Measurements from ENCODE around the gene SLC17A4. TPM values are rescaled to one million over a fixed set of nuclear protein-coding genes. Genes with fewer than 3 reads are reported as not detected.

SLC17A4 gene
- total and polyA plus RNA-seq, 8 donors = 0.04 TPM; not detected in 7

GRCh38 chr6:25730907-25731306 is 23.6 kb upstream of the SLC17A4 start:
- Histone ChIP-seq H3K27ac (no peak overlapping the region), H3K9me3 (no peaks in the 10 kb centered on the region), H3K36me3 (no peaks in the 10 kb centered on the region), H3K27me3 (peaks cover 4 to 42% of the 10 kb centered on the region in 2 donors), H3K4me3 (no peak overlapping the region), H3K4me1 (no peaks in the 10 kb centered on the region)
- ATAC-seq (no peak), DNase-seq (no peak)
- intact Hi-C loops (cut with DNase I) = no loop called here
- no peak for TF ChIP-seq CTCF (IDR thresholded peaks at IDR 0.05)

GRCh38 chr6:25731721-25732120 is 22.8 kb upstream of the SLC17A4 start:
- ATAC-seq (no peak), DNase-seq (no peak)
- Histone ChIP-seq H3K4me1 (no peaks in the 10 kb centered on the region), H3K27ac (no peak overlapping the region), H3K9me3 (peaks cover 0 to 2% of the 10 kb centered on the region in 2 donors), H3K36me3 (no peaks in the 10 kb centered on the region), H3K27me3 (peaks cover 4 to 47% of the 10 kb centered on the region in 2 donors), H3K4me3 (no peak overlapping the region)
- intact Hi-C loops (cut with DNase I) = no loop called here
- TF ChIP-seq CTCF (IDR thresholded peaks at IDR 0.05) = no peak

- H3K4me3 ChIP-seq = no peak overlapping the region
- H3K9me3 ChIP-seq = peaks cover 0 to 11% of the 10 kb centered on the region in 2 donors
- H3K27ac ChIP-seq = no peak overlapping the region
- peaks cover 9 to 47% of the 10 kb centered on the region in 2 donors for H3K27me3 ChIP-seq
- DNase-seq (peak in 1 of 4 donors; percentile 60), ATAC-seq (no peak)
- no peaks in the 10 kb centered on the region for H3K36me3 ChIP-seq
- intact Hi-C loops (cut with DNase I) = no loop called here
- H3K4me1 ChIP-seq = no peaks in the 10 kb centered on the region
- TF ChIP-seq CTCF (IDR thresholded peaks at IDR 0.05) = no peak
Measured at GRCh38 chr6:25732468-25733198, 21.9 kb upstream of the SLC17A4 start.

DNA sequence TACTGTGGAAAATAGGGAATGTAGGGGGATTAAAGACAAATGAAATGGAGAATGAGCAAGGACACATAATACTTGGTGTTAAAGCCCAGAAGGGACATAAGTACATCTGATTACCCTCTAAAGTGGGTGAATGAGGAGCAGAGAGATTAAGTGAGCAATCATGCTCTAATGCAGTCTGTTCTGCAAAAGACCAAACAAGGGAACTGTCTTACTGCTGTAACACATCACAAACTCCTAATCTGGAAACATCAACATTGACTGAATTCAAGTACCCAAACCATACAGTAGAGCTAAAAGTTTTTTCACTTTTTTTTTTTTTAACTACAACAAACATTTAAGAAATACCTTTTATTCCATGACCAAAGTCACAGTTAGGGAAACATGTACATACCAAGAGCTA is 19.3 kb upstream of the SLC17A4 start:
- DNase-seq = peak in 2 of 4 donors; percentile 40 to 42
- TF ChIP-seq CTCF (IDR thresholded peaks at IDR 0.05) = no peak
- intact Hi-C loops (cut with DNase I) = no loop called here

DNA sequence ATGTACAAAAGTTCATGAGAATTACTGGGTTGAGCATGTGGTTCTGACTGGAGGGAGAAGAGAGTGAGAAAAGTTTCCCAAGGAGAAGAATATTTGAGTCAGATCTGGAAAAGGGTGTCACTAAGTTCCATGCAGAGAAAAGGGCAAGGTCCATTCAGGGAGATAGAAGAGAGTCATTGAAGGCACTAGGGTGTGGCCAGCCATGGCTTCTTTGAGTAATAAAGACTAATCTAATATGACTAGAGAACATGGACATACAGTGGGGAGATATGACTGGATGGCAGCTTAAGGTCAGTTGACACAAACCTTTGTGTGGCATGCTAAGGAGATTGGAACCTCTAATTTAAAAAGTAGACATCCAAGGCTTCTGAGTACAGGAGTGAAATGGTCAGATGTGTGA is 10.7 kb upstream of the SLC17A4 start:
- ATAC-seq (no peak), DNase-seq (no peak)
- no peaks in the 10 kb centered on the region for H3K4me1 ChIP-seq
- TF ChIP-seq CTCF (IDR thresholded peaks at IDR 0.05) = no peak
- no peak overlapping the region for H3K27ac ChIP-seq
- no peaks in the 10 kb centered on the region for H3K36me3 ChIP-seq
- H3K9me3 ChIP-seq = no peaks in the 10 kb centered on the region
- intact Hi-C loops (cut with DNase I) = no loop called here
- H3K27me3 ChIP-seq = no peaks in the 10 kb centered on the region
- no peak overlapping the region for H3K4me3 ChIP-seq

More for the DNA sequence above, 19.3 kb upstream of the SLC17A4 start:
- ATAC-seq = no peak
- Histone ChIP-seq H3K27me3 (peaks cover 5 to 31% of the 10 kb centered on the region in 2 donors), H3K27ac (no peak overlapping the region), H3K36me3 (no peaks in the 10 kb centered on the region), H3K9me3 (peaks cover 0 to 12% of the 10 kb centered on the region in 2 donors), H3K4me1 (no peaks in the 10 kb centered on the region), H3K4me3 (no peak overlapping the region)

Data from left lung (tissue), 10 donors.